T-helper 1 cell treated with Interleukin-12 subunit alpha and Interleukin-12 subunit beta and Interleukin-4 antibody, amounts not matched to agents 30 ng/mL and 1 ng/mL, for 36 hours (primary cell): ENCODE results near the gene RBBP6. TPM values are rescaled to one million over a fixed set of nuclear protein-coding genes. Genes with fewer than 3 reads are reported as not detected.
"Not testable (repeated sequence)": the region's sequence is repeated elsewhere in the genome, so short reads cannot be mapped to it uniquely, and the experiment has no call there.

Experiments used
- intact Hi-C: fragments of 100-400 bp; cut with micrococcal nuclease; formaldehyde crosslinking; loops from one replicate; pipeline ENCODE4 v1.15.1; 2024
- total RNA-seq: library from RNA; stranded (reverse); gene quantifications from 2 replicates; pipeline ENCODE4 v1.2.3, GENCODE V29; 2022

RBBP6 gene
- total RNA-seq, 1 donor from 2014 or later: 61.1 TPM

DNA sequence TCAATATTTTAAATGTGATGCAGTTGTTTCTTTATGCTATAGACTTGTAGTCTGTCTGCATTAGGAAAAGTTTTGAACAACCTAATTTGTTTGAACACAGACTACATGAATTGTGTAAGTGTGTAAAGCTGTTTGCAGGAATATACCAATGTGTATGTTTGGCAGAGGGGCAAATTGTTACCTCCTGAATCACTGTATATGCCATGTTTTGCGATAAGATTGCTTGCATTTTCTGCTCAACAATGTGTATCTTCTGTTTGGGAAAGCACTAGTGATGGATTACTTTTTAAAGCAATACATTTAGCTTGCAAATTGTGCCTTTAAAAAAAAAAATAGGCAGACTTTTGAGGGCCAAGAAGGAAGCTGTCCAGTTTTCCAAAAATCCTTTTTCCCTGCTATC, 14.6 kb downstream of the RBBP6 start:
- intact Hi-C loops: no loop called here

DNA sequence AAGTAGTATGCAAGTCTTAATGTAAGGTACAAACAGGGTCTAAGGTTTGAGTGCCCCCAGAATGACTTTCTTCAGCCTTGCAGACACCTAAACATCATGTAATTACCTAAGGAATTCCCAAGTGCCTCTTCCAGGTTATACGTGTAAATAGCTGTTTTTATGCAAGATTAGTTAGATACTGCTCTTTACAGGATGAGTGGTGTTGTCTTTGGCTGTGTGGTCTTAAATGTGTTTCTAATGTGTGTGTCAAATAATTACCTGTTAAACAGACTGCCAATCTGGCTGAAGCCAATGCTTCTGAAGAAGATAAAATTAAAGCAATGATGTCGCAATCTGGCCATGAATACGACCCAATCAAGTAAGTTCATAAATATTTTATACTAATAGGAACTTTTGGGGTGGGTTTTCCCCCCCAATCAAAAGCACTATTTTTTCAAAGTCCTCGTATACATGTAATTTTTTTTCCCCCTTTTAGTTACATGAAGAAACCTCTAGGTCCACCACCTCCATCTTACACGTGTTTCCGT, 16.0 kb downstream of the RBBP6 start:
- intact Hi-C loops: no loop called here

DNA sequence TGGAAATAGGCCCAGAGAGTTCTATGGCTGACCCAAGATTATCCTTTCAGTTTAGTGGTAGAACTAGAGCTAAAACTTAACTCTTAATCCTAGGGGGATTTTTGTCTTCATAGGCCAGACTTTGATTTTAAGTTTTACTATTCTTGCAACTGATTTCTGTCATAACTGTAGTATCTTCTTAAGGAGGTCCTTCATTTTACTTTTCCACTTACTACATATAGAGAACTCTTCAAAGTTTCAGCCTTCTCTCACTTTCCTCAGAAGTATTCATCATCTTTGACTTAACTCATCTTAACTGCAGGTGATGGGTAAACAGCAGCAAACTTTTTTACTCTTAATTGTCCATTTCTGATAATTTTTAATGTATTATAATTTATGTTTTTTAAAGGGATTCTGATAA, 23.4 kb downstream of the RBBP6 start:
- intact Hi-C loops: loop anchor here (10.0 kb wide), 1 partner anchor 242 kb away; no protein-coding TSS in a partner anchor

DNA sequence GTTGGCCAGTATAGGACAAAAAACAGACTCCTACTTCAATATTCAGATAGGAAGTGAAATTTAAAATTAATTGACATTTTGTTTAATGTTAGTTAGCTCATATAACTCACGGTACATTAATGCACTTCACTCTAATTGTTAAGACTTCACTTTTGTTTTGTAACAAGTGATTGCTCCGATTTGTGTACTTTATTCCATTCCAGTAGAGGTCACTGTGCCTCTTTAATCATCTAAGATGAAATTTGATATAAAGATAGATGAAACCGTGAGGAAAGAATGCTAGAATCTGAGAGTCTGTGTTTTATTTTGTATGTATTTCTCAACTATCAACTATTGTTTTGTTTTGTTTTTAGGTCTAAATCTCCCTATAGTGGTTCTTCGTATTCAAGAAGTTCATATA, 29.0 kb downstream of the RBBP6 start:
- intact Hi-C loops: loop anchor here (10.0 kb wide), 1 partner anchor 236 kb away; no protein-coding TSS in a partner anchor

DNA sequence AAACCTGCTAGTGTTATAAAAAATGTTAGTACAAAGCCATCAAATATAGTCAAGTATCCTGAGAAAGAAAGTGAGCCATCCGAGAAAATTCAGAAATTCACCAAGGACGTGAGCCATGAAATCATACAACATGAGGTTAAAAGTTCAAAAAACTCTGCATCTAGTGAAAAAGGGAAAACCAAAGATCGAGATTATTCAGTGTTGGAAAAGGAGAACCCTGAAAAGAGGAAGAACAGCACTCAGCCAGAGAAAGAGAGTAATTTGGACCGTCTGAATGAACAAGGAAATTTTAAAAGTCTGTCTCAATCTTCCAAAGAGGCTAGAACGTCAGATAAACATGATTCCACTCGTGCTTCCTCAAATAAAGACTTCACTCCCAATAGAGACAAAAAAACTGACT, 31.7 kb downstream of the RBBP6 start:
- intact Hi-C loops: no loop called here

DNA sequence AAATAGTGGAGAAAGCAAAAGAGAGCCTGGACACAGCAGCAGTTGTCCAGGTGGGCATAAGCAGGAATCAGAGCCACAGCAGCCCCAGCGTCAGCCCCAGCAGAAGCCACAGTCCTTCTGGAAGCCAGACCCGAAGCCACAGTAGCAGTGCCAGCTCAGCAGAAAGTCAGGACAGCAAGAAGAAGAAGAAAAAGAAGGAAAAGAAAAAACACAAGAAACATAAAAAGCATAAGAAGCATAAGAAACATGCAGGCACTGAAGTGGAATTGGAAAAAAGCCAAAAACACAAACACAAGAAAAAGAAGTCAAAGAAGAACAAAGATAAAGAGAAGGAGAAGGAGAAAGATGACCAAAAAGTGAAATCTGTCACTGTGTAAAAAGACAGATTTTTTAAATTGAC, 32.7 kb downstream of the RBBP6 start:
- intact Hi-C loops: no loop called here

DNA sequence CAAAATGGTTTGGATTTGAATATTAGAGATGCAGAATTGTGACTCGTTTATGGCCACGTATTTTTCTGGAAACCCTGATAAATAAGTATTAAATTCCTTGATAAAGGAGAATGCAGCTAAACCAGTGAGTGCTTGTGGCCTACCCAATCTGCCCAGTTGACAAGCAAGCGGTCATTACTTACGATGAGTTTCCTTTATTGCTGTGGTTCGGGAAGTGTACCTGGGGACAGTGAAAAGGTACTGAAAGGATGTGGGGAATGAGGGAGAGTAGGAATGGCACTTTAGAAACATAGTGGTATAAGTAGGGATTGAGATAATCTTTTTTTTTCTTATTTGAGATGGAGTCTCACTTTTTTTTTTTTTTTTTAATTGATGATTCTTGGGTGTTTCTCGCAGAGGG, 33.8 kb downstream of the RBBP6 start:
- intact Hi-C loops: no loop called here

DNA sequence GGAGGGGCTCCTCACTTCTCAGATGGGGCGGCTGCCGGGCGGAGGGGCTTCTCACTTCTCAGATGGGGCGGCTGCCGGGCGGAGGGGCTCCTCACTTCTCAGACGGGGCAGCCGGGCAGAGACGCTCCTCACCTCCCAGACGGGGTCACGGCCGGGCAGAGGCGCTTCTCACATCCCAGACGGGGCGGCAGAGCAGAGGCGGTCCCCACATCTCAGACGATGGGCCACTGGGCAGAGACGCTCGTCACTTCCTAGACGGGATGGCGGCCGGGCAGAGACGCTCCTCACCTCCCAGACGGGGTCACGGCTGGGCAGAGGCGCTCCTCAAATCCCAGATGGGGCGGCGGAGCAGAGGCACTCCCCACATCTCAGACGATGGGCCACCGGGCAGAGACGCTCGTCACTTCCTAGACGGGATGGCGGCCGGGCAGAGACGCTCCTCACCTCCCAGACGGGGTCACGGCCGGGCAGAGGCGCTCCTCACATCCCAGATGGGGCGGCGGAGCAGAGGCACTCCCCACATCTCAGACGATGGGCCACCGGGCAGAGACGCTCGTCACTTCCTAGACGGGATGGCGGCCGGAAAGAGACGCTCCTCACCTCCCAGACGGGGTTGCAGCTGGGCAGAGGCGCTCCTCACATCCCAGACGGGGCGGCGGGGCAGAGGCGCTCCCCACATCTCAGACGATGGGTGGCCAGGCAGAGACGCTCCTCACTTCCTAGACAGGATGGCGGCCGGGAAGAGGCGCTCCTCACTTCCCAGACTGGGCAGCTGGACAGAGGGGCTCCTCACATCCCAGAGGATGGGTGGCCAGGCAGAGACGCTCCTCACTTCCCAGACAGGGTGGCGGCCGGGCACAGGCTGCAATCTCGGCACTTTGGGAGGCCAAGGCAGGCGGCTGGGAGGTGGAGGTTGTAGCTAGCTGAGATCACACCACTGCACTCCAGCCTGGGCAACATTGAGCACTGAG, 35.4 kb downstream of the RBBP6 start:
- intact Hi-C loops: not testable (repeated sequence)

DNA sequence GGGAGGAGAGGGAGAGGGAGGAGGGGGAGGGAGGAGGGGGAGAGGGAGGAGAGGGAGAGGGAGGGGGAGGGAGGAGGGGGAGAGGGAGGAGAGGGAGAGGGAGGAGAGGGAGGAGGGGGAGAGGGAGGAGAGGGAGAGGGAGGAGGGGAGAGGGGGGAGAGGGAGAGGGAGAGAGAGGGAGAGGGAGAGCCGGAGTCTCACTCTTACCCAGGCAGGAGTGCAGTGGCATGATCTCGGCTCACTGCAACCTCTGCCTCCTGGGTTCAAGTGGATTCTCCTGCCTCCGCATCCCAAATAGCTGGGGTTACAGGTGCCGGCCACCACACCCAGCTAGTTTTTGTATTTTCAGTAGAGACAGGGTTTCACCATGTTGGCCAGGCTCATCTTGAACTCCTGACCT, 36.4 kb downstream of the RBBP6 start:
- intact Hi-C loops: not testable (repeated sequence)

DNA sequence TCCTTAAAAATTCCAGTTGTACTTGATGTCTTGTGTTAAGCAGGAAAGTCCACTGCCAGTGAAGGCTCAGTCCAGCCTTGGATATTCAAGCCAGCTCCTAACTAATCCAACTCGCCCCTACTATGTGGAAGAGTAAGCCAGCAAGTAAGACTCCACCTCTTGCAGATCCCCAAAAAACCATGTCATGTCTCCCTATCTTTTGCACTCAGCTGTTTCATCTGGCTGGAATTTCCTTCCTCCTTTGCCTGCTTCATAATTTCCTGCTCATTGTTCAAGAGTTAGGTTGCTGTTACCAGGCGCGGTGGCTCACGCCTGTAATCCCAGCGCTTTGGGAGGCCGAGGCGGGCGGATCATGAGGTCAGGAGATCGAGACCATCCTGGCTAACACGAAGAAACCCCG, 37.8 kb downstream of the RBBP6 start:
- intact Hi-C loops: no loop called here

DNA sequence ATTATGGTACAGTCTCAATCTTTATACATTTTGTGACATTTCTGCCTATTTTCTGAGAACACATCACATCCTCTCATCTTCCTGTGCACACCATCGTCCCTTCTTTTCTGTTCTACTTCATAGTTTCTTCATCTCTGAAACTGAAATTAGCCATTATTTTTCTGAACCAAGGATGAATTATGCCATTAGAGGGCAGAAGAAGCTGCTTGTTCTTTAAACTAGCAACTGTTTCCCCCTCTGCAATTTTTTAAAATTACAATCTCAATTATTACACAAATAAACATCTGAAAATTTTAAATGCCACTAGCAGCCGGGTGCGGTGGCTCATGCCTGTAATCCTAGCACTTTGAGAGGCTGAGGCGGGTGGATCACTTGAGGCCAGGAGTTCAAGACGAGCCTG, 41.3 kb downstream of the RBBP6 start:
- intact Hi-C loops: no loop called here

DNA sequence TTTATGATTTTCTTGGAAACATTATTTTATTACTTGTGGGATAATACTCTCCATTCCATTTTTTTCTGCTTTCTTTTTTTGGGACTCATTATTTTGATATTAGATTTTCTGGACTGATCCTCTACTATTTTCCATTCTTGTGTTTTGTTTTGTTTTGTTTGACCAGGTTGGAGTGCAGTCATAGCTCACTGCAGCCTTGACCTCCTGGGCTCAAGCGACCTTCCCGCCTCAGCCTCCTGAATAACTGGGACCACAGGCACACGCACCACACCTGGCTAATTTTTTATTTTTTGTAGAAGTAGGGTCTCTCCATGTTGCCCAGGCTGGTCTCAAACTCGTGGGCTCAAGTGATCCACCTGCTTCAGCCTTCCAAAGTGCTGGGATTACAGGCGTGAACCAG, 44.1 kb downstream of the RBBP6 start:
- intact Hi-C loops: no loop called here

DNA sequence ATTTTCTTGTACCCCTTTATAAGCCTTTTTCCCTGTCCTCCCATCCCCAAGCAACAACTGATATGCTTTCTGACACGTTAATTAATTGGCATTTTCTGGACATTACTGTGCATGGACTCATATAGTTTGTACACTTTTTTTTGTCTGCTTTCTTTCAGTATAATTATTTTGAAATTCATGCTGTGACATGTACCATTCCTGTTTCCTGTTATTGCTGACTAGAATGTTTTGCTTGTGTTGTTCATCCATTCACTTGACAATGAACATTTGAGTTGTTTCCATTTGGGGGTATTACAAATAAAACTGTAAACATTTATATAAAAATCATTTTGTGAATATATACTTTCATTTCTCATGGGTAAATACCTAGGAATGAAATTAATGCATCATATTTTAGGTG, 50.6 kb downstream of the RBBP6 start:
- intact Hi-C loops: no loop called here

DNA sequence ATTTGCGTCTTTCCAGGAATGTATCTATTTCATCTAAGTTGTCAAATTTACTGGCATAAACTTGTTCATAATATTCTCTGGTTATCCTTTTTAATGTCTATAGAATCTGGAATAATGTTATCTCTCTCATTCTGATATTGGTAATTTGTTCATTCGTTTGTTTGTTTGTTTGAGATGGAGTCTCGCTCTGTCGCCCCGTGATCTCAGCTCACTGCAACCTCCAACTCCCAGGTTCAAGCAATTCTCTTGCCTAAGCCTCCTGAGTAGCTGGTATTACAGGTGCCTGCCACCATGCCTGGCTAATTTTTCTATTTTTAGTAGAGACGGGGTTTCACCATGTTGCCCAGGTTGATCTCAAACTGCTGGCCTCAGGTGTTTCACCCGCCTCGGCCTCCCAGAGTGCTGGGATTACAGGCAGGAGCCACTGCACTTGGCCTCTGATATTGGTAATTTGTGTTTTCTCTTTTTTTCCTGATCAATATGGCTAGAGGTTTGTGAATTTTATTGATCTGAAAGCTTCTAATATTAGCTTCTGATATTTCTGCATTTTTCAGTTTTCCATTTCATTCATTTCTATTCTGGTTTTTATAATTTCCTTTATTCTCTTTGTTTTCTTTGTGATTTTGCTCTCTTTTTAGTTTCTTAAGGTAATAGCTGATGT, 59.5 kb downstream of the RBBP6 start:
- intact Hi-C loops: no loop called here

DNA sequence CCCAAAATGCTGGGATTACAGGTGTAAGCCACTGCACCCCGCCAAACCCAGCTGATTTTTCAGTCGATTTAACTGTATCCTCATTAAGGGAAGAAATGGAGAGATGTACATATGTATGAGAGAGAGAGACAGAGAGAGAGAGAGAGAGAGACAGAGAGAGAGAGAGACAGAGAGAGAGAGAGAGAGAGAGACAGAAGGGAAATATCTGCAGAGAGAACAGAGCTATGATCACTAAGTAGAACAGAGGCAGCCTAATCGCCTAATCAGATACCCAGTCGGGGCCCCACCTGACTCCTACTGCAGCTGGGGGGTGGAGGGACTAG, 70.0 kb downstream of the RBBP6 start:
- intact Hi-C loops: no loop called here

DNA sequence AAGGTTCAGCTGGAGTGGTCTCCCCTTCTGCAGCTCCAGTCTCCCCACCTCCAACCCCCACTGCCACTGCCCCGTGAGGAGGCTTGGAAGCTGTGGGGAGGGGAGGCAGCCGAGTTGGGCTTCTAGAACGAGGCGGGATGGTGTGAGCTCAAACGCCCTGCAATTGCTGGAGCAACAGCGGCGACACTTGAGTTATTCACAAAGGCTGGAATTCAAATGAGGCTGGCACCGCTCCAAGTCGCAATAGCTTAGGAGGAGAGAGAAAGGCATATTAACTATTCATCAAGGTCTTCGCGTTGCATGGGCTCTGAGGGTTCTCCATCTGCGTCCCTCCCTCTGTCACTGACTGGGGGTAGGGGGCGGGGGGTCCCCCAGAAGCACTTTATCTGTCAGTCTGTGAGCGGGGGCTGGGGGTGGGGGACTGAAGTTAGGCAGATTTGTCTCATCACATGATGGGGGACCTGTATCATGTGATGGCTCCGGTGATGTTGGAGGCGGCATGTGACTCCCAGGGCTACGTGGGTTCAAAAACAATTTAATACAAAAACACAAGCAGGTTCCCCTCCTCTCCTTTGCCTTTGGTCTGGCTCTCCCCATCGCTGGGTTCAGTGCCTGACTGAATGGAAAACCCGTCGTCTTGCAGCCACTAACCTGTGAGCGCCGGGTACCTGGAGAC, 70.5 kb downstream of the RBBP6 start:
- intact Hi-C loops: no loop called here

DNA sequence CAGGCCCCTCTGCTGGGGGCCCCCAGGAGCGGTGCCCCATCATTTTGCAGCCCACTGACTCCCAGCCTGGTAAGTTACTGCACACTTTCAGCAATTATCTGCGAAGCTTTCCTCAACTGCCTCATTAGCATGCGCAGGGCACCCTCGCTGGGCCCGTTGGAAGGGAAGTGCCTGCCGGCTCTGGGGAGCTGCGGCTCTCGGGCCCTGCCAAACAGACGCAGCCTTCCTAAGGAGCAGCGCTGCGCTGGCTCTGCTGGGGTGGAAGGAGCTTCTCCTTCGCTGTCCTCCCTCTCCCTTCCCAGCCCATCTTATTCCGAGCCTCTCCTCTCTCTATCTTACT, 71.0 kb downstream of the RBBP6 start:
- intact Hi-C loops: no loop called here

DNA sequence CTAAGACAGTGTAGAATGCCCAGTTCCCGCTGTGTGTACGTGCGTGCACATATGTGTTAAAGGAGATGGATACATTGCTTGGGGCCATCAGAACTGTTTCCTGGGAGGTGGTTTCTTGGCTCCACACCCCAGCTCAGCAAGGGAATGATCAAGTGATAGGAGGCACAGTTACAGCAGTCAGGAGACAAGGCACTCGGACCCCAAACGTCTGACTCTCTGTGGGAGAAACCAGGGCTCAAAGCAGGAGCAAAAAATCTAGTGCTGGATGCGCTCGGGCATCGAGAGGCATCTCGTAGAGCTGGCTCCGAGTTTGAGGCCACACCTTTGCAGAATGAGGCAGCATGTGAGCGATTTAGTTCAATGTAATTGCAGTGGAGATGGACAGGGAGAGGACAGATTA, 71.9 kb downstream of the RBBP6 start:
- intact Hi-C loops: no loop called here

DNA sequence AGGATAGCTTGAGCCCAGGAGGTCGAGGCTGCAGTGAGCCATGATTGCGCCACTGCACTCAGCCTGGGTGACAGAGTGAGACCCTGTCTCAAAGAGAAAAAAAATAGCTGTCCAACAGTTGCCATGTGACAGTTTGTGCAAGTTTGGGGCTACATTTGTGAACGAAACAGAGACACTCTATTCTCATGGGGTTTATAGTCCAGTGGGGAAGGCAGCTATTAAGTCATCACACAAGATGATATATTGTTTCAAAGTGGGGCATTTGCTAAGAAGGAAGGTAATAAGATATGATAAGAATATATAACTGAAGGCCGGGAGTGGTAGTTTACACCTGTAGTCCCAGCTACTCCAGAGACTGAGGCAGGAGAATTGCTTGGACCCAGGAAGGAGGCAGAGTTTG, 73.3 kb downstream of the RBBP6 start:
- intact Hi-C loops: no loop called here

DNA sequence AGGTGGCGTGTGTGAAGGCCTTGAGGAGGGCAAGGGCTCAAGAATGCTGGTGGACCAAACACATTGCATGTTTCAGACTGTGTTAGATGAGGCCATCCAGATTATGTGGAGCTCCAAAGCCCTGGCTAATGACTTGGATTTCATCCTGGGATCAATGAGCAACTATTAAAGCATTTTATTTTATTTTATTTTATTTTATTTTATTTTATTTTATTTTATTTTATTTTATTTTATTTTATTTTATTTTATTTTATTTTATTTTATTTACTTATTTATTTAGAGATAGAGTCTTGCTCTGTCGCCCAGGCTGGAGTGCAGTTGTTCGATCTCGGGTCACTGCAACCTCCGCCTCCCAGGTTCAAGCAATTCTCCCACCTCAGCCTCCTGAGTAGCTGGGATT, 73.9 kb downstream of the RBBP6 start:
- intact Hi-C loops: not testable (repeated sequence)

DNA sequence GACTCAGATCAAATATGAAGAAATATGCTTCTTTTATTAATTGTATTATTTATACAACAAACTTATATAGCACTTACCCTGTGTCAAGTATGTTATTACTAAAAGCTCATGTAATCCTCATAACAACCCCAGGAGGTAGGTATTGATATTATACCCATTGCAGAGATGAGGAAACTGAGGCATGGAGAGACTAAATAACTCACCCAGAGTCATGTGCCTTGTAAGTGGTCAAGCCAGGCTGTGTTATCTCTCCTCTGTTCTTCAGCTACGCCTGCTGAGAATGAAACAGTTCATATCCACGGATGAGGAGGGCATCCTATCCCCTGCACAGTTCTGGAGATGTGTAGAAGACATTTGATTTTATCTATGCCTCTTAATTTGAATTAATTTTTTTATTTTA, 78.1 kb downstream of the RBBP6 start:
- intact Hi-C loops: no loop called here
